ENCODE measurements around the gene CSNK2A1.
A peak's percentile ranks its signal among the peaks of the same experiment; 100 is the strongest.

Gene CSNK2A1

DNA sequence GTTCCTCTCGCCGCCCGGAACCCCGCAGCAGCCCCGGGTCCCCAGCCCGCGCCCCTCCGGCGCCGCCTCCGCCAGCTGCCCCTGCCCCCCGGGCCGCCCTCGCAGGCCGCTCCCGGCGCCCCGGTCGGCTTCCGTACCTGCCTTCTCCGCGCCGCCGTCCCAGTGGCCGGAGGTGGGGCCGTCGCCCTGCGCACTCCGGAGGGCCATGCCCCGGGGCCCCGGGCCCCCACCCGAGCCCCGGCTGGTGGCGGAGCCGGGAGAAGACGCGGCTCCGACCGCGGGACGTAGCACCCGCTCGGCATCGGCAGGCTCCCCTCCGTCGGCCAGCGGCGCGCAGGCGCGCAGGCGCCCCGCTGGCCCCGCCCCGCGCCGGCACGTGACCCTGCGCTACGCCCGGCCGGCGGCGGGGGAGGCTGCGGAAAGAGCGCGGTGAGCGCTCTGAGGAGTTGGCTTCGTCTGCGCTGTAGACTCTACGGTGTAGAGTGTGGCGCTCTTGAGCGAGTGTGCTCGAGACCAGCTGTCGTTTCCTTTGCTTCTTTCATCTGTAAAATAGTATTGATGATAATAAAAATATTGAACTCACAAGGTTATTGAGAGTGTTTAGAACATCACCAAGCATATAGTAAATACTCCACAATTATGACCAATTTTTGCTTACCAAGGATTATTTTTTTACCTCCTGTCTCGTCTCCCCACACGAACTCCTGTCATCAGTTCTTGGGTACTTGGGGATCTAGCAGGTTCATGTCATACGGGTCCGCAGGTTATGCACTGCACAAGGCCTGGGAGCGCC, 81.2 kb downstream of the CSNK2A1 start, which contains the start of gene TBC1D20:
Gene TBC1D20 (minus strand): TSS at position 335 of the 793 bp plus-strand sequence. CDS start 128 bp downstream, at position 207.
- TF ChIP-seq, protein P1, sequence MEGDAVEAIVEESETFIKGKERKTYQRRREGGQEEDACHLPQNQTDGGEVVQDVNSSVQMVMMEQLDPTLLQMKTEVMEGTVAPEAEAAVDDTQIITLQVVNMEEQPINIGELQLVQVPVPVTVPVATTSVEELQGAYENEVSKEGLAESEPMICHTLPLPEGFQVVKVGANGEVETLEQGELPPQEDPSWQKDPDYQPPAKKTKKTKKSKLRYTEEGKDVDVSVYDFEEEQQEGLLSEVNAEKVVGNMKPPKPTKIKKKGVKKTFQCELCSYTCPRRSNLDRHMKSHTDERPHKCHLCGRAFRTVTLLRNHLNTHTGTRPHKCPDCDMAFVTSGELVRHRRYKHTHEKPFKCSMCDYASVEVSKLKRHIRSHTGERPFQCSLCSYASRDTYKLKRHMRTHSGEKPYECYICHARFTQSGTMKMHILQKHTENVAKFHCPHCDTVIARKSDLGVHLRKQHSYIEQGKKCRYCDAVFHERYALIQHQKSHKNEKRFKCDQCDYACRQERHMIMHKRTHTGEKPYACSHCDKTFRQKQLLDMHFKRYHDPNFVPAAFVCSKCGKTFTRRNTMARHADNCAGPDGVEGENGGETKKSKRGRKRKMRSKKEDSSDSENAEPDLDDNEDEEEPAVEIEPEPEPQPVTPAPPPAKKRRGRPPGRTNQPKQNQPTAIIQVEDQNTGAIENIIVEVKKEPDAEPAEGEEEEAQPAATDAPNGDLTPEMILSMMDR (IDR thresholded peaks at IDR 0.05; ENCODE audit: poor library complexity, severe bottlenecking), result peak; percentile 42
- H3K27ac ChIP-seq (ENCODE audit: poor library complexity, severe bottlenecking), result peak within 1 kb of the TSS; percentile 56
- H3K9me3 ChIP-seq (ENCODE audit: severe bottlenecking), result no peaks in the 10 kb centered on the region
- peak within 1 kb of the TSS; percentile 95 for H3K4me3 ChIP-seq (ENCODE audit: severe bottlenecking)
- ATAC-seq (ENCODE audit: low read depth) (peak; percentile 92), DNase-seq (ENCODE audit: low spot score) (peak; percentile 76)
- no peaks in the 10 kb centered on the region for H3K27me3 ChIP-seq (ENCODE audit: insufficient read depth, poor library complexity, severe bottlenecking)
- peaks cover 10% of the 10 kb centered on the region for H3K4me1 ChIP-seq (ENCODE audit: insufficient read depth, poor library complexity, severe bottlenecking)
- peaks cover 29% of the 10 kb centered on the region for H3K36me3 ChIP-seq (ENCODE audit: low read depth)

GRCh38 chr20:461254-462198, 82.1 kb downstream of the CSNK2A1 start:
- TF ChIP-seq, protein P1 (IDR thresholded peaks at IDR 0.05; ENCODE audit: poor library complexity, severe bottlenecking), result no peak
- ATAC-seq (ENCODE audit: low read depth) (peak; percentile 64), DNase-seq (ENCODE audit: low spot score) (no peak)
- Histone ChIP-seq H3K9me3 (ENCODE audit: severe bottlenecking) (no peaks in the 10 kb centered on the region), H3K4me1 (ENCODE audit: insufficient read depth, poor library complexity, severe bottlenecking) (peaks cover 10% of the 10 kb centered on the region), H3K27me3 (ENCODE audit: insufficient read depth, poor library complexity, severe bottlenecking) (no peaks in the 10 kb centered on the region), H3K4me3 (ENCODE audit: severe bottlenecking) (peak overlapping the region; percentile 95), H3K27ac (ENCODE audit: poor library complexity, severe bottlenecking) (peak overlapping the region; percentile 56), H3K36me3 (ENCODE audit: low read depth) (peaks cover 29% of the 10 kb centered on the region)

DNA sequence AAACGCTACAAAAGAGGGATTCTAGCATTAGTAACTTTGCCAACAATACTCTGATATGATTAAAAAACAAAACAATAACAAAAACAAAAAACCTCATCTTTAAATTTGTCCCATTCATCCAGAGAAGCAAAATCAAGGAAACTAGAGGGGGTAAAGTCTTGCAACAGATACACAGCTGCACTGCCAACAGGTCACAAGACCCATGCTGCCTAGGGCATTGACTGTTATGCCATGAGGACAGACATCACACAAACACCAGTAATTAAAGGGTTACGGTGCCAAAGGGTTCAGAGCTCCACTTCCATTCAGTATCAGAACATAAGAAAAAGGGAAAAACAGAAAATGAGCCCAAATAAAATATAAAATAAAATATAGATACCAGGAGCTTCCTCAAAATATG, 82.9 kb downstream of the CSNK2A1 start:
- DNase-seq (ENCODE audit: low spot score) (no peak), ATAC-seq (ENCODE audit: low read depth) (no peak)
- TF ChIP-seq, protein P1 (IDR thresholded peaks at IDR 0.05; ENCODE audit: poor library complexity, severe bottlenecking), result no peak
- Histone ChIP-seq H3K27me3 (ENCODE audit: insufficient read depth, poor library complexity, severe bottlenecking) (no peaks in the 10 kb centered on the region), H3K36me3 (ENCODE audit: low read depth) (peaks cover 29% of the 10 kb centered on the region), H3K27ac (ENCODE audit: poor library complexity, severe bottlenecking) (no peak overlapping the region), H3K4me1 (ENCODE audit: insufficient read depth, poor library complexity, severe bottlenecking) (peaks cover 10% of the 10 kb centered on the region), H3K4me3 (ENCODE audit: severe bottlenecking) (peak overlapping the region; percentile 95), H3K9me3 (ENCODE audit: severe bottlenecking) (no peaks in the 10 kb centered on the region)

GRCh38 chr20:460180-460579, 83.4 kb downstream of the CSNK2A1 start:
- H3K9me3 ChIP-seq (ENCODE audit: severe bottlenecking), result no peaks in the 10 kb centered on the region
- TF ChIP-seq, protein P1 (IDR thresholded peaks at IDR 0.05; ENCODE audit: poor library complexity, severe bottlenecking), result no peak
- no peak overlapping the region for H3K4me3 ChIP-seq (ENCODE audit: severe bottlenecking)
- DNase-seq (ENCODE audit: low spot score) (no peak), ATAC-seq (ENCODE audit: low read depth) (no peak)
- H3K36me3 ChIP-seq (ENCODE audit: low read depth), result peaks cover 33% of the 10 kb centered on the region
- peaks cover 10% of the 10 kb centered on the region for H3K4me1 ChIP-seq (ENCODE audit: insufficient read depth, poor library complexity, severe bottlenecking)
- no peak overlapping the region for H3K27ac ChIP-seq (ENCODE audit: poor library complexity, severe bottlenecking)
- H3K27me3 ChIP-seq (ENCODE audit: insufficient read depth, poor library complexity, severe bottlenecking), result no peaks in the 10 kb centered on the region
